Endometrium (tissue), 2 donors: ENCODE results near the gene CCL1.

Experiments used
- FAIRE-seq: peaks from 2 replicates; lab custom pipeline; 2012; peaks lifted over from hg19 to GRCh38; lab: Jason Lieb, UNC
- donor health status: control.
- donor health status: control.

Gene CCL1

DNA sequence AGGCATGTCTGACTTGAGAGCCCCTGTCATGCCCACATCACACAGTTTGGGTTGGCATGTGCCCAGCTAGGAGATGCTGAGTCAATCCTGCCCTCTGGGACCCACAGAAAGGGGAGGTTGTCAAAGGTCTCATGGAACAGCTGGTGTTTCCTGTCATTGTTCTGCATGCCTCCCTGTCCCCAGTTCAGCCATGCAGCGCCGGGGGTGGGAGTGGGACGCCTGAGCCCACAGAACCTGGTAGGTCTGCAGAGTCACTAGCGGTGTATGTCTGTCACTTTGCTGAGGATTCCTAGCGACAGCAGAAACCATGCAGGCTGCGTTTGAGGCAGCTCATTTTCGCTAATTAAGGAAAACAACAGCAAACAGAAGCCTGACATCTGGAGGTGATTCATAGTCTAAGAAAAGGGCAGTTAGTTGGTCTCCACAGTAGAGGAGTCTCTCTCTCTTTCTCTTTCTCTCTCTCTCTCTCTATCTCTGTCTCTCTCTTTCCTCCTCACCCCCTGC lies 19.6 kb upstream of the CCL1 start:
- FAIRE-seq: no peak

DNA sequence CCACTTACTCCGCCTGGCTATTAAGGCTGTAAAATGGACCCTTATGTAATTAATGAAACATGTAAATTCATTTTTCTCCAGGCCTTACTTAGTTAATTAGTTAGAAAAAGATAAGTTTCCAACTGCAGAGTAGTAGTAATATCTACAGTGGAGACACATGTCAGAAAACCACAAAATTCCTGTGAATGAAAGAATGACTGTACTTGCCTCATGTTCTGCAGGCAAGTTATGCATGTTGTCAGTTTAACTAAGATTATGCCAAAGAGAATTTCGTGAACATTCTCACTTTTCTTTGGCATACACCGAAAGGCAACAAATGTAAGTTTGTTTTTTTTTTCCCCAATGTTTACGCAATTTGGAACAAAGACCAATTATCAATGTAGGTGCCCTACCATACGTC lies 16.8 kb upstream of the CCL1 start:
- FAIRE-seq: no peak

DNA sequence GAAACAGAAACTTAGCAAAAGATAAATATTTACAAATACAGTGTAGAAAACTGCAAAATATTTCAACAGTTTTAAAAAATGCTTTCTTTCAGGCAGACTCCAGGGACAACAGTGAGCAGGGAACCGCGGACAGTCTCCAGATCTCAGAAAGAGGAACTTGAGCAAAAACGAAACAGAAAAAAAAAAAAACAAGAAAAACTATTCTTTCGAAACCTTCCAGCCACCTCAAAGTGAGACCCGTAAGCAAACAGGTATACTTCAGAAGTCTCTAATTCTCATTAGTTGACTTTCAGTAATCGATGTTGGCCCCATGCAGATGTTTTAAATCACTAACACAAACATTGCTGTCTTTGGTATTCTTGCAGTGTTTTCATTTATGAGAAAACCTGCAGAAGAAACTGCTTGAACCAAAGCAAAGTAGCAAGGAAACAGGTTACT lies 15.7 kb upstream of the CCL1 start:
- FAIRE-seq: peak; percentile 82

DNA sequence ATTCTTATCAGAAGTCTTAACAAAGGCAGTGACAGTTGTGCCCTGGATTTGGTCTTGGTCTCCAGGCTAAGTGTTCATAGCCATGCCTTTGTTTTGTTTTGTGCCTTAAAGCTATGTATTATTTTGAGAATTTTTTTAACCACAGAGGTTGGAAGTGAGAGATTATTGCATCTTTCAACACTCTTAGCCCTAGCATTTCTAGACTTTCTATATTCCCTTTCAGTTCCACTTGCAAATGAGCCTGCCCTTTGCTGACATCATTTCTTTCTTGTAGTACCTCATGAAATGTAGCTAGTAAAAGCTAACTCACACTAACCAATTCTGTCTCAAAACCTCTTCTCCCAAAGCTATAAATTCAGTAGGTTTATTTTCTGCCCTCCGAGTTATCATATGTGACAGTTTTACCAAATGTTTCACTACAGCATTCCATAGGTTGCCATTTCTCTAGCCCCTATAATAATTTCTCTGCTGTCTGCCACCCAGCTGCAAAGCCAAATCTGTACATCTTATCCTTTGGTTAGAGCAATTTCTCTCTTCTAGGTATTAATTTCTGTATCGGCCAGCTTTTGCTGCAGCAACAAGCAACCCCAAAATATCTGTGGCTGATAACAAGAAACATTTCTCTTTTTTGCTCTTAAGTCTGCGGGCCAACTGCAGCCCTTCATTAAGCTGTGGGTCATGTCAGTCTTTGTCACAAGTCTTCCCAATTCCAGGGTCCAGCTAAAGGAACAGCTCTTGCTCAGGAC lies 14.2 kb upstream of the CCL1 start:
- no peak for FAIRE-seq

DNA sequence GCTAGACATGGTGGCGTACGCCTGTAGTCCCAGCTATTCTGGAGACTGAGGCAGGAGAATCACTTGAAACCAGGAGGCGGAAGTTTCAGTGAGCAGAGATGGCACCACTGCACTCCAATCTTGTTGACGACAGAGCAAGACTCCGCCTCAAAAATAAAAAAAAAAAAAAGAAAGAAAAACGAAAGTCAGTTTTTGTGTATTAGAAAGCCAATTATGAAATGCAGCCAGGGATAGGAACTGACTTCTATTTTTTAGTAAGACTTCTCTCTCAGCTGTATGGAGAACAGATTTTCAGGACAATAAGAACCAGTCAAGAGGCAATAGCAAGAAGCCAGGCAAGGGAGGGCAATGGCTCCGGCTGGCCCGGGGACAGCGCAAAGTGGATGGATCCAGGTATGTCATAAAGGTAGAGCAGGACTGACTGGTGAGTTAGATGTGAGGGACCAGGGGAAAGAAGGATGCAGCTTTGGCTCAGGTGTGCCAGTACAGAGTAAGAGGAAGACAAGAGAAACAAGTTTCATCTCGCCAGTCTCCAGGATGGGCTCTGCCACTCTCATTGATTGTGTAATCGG lies 12.5 kb upstream of the CCL1 start:
- FAIRE-seq: no peak

DNA sequence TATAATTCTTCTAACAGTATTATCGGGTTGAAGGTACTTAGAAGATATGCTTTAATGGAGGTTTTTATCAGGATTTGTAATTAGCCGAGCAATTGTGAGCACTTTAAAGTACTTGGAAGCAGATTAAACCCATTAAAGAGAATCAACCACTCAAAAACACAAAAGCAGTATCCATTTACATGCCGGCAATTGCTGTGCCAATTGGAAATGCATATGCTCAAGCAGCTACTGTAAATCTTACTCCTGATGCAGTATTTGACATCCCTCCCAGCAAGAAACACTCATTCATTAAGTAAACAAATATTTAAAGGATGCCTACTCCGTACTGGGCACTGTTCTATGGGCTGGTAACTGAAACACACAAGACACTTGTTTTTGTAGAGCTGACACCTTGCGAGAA lies 11.4 kb upstream of the CCL1 start:
- no peak for FAIRE-seq

DNA sequence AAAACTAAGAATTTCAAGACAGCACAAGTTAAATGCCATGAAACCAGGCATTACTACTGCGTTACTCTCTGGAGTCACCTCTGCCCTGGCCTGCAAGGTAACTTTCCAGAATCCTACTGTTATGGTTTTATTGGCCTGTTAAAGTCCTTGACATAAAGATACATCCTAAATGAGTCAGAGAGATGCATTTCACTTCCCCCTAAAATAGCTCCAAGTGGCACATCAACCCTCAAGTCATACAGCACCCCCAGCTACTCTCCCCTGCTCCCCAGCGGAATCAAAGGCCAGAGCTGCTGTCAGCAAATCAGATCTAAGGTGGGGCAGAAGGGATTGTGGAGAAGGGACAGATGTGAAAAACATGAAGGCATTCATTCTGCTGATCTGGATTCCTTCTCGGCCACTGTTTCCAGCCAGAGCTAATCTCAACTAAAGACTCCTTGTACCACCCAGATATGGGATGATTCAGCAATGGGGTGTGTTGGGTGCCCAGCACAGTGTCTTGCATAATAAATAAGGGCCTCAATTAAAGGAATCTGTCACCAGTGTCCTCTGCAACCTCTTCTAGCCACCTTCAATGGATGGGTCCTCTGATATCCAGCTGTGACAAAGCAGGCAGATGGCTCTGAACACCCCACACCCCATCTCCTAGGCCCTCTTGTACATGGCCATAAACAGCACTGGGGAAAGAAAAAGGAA lies 8.5 kb upstream of the CCL1 start:
- FAIRE-seq: no peak

DNA sequence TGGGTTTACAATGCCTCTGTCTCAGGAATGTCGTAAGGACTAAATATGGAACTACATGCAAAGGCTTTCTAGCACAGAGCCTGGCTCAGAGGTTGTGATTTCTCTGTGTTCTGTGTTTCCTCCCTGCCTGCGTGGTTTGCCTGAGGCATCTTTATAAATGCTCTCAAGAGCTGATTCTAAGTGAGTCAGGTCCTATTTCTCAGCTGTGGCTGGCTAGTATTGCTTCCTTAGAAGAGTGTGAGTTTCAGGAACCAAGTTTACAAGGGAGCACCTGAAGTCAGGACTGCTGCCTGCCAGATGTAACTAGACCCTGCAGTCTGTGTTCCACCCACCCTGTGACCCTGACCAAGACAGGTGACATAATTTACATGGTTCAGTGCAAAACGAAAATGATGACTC lies 8.0 kb upstream of the CCL1 start:
- FAIRE-seq: no peak

DNA sequence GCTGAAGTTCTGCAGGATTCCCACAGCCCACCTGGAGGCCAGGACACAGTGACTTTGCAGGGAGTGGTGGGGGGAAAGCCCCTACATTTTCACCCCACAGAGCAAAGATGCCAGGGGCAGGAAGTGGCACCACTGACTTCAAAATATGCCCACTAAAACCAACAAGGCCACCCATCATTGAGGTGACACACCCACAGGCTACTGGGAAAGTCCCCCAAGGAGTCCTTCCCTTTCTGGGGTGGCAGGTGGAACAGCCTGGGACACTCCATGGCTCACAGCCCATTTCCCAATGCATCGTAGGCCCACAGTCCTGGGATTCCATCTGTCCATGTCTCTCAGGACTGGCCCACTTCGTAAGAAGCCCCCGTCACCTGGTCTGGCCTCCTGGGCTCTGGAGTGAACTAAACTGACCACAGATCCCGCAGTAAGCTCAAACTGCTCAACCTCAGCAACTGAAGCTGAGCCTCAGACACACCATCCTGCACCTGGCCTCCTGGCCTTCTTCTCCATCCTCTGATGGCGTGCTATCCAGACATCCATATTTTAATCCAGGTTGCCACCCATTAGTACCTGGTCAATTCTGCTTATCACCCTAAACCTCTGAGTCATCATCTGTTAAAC lies 7.5 kb upstream of the CCL1 start:
- no peak for FAIRE-seq

DNA sequence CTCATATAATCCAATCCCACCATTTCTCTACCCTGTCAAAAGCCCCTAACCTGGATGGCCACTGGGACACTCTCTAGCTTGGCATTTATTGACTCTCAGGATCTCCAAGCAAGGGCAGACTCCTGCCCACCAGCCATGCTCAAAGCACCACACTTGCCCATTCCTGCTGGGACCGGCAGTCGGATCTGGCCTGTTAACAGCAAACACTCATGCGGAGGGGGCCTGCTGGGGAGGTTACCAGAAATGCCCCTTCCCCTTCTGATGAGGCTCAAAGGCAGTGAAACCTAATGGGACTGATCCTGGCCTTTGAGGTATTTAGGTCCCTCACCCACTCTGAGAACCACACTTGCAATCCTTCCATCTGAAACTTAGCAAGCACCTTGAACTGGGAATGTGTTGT lies 6.5 kb upstream of the CCL1 start:
- FAIRE-seq: no peak

DNA sequence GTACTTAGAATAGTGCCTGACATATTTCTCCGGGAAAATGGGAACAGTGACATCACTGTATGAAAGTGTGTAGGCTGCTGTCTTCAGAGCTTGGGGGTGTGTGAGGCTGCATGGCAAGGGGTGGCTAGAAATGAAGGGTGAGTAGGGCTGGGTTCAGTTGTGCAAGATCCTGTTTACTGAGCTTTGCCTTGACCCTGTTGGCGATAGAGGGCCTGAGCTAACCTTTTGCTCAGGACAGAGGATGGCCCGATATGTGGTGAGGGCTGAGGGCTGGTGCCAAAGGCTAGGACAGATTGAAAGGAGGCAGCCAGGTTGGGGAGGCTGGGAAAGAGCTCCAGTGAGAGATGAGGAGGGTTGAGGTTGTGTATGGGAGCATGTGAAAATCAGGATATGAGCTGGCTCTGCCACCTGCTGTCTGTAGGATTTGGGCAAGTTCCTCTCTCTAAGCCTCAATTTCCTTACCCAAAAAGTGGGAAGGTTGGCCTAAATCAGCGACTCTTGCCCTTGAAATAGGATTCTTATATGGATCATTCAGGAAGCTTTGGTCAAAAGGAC lies 6.0 kb upstream of the CCL1 start:
- no peak for FAIRE-seq

DNA sequence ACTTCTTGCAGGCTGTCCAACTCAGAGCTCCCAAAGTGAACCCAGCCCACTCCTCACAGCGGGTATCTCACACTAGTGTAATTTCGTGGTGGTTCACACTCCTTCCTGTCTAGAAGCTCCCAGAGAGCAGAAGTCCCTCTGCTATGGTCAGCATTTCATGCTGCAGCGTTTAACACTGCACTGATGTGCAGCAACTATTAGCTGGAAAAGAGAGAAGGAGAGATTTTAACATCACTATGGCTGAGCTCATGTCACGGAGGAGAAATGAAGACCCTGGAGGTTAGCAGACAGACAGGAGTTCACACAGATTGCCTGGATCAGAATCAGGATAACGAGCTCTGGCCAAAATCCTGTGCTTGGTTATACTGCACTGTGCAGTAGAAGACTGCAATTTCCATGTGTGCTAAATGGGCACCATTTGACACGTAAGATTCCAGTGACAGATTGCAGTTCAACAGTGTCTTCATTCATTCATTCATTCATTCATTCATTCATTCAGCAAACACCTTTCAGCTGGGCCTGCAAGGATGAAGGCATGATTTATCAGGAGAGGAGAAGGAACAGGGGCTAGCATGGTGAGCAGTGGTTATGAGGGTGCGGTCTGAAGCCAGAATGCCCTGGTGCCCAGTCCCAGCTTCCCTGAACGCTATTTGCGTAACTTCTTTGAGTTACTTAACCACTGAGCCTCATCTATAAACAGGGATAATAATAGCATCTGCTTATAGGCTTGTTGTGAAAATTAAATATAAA lies 5.3 kb upstream of the CCL1 start:
- no peak for FAIRE-seq

DNA sequence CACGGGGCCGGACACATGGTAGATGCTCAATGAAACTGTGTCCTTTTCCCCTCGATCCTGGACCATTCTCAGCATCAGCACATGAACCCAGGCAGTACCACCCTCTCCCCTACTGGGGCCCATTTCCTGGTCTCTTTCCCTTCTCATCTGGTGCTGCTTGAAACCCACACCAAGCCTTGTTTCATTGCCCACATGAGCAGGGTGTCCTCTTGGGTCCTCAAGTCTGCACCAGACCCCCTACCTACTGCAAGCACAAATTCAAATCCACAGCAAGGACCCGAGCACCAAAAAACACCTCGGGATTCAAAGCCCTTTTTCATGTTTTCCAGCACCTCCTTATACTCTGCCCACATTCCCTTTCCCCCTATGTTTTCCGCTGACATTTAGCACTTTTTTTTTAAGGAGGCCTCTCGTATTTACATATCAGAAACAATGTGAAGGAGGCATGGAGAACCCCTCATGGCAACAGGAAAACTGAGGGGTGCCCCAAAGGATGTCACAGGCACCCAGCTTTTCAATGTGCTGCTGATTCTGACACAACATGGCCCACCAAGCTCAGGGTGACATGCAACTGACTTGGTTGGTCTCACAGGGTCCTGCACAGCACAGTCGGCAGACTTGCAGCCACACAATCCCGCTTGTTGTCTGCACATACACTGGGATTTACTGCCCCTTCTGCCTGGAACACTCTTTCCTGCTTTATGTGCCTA lies 4.6 kb upstream of the CCL1 start:
- FAIRE-seq: no peak

DNA sequence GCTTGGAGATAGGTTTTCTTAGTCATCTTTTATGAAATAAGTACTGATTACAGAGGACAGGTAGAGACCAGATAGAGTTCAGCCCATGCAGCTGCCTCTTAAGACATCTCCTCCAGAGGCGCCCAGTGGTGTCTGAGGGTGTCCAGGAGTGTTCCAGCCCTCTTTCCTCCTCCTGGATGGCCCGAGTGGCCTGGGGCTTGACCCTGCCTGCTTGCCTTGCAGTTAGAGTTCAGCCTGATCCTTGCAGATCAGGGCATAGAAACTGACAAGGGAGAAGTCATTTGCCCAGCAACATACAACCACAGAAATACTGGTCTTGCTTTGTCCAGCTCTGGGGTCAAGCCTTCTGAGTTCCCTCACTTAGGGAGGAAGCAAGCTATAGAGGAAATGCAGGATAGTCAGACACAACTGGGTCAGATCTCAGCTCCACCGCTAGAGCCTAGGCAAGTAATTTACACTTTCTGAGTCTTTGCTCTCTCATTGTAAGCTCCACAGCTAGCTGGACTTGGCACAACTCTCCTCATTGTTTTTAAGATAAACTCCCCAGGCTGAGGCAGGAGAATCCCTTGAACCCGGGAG lies 3.6 kb upstream of the CCL1 start:
- FAIRE-seq: no peak

DNA sequence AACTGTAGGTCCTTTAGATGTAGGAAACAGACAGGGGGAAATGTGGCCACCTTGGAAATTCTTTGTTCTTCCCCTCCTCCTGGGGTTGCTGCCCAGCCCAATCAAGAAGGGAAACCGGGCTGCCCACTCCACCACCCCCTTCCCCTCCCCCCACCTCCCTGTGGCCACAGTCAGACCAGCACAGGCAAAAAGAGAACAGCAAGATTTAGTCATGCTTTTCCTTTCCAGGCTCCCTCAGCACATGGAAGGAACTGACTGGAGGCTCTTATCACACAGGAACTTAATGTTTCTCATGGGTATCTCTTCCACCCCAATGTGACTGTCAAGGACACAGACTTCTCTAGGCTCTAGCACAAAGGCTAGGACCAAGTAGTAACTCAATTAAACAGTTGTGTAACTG lies 3.0 kb upstream of the CCL1 start:
- FAIRE-seq: no peak

DNA sequence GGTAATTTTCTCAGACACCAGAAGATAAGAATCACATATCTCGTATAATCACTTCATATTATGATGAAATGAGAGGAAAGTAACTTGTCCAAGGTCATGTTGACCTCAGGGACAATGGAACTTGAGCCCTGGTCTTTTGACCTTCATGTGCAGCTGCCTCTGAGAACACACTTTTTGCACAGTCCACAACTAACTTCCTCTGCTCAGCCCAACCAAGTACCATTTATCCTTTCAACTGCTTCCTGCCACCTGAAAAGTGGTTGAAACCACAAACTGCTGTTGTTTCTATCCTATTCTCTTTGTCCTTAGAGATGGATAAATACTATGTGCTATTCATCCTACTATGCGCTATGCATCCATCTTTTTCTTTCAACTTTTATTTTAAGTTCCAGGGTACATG lies 2.3 kb upstream of the CCL1 start:
- FAIRE-seq: no peak

DNA sequence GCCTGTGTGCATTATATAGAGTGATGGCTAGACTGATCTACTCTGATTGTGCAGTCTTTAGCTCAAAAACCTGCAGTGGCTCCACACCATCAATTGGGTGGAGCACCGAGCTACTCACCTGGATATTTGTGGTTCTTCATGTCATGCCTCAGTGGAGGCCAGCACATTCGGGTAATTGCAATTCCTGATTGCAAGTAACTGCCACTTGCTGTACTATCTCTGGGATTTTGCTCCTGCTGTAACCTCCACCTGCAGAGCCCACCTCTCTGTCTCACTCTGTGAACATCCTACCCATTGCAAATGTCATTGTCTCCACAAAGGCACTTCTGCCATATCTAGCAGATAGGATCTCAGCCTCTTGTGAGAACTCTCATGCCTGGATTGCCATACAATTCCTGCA lies 1.7 kb upstream of the CCL1 start:
- FAIRE-seq: no peak

DNA sequence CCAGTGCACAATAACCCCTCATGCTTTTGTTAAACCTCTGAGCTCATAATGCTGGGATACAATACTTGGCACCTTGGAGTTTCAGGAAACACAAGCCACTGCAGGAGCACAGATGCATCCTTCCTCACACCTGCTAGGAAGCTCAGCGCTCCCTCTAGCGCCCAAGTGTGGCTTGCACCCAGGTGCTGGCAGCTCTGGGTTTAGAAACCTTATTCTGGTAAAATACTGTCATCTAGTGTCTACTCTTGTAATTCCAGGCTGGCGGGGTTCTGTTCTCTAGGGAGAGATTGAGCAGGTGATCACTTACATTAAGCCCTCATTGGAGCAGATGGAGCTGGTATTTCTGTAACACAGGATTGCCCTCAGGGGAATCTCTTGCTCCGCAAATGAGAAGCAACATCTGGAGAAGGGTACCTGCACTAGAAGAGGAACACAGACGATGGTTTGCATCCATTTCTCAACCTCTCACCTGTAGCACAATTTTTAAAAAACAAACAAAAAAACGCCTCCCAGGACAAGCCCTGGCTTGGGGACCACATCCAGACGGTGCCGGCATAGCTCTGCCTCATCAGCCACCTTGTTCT lies 1.5 kb downstream of the CCL1 start:
- FAIRE-seq: peak; percentile 80

DNA sequence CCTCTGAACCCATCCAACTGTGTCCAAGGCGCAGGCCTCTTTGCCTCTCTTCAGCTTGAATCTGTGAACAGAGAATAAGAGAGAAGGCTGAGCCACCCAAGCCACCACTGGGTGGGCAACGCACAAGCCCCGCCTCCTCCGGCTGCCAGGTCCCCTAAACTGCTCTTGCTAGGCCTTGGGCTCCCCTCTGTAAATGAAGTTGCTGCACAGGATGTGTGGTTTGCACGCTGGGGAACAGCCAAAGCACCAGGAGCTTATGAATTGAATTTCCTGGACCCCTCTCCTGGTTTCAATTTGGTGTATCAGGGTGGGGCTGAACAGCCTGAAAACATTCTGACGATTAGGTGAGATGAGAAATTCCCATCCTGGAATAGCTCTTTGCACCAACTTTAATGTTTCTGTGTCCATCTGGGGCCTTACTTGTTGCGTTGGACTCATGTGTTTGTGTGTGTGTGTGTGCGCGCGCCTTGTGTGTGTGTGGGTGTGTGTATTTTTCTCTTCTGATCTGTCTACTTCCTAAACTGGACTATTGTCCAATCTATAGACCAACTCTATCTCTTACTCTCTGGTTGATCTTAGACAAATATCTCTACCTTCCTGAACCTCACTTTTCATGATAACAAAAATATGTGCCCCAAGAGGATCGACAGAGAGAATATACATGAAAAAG lies 2.3 kb downstream of the CCL1 start:
- FAIRE-seq: no peak

DNA sequence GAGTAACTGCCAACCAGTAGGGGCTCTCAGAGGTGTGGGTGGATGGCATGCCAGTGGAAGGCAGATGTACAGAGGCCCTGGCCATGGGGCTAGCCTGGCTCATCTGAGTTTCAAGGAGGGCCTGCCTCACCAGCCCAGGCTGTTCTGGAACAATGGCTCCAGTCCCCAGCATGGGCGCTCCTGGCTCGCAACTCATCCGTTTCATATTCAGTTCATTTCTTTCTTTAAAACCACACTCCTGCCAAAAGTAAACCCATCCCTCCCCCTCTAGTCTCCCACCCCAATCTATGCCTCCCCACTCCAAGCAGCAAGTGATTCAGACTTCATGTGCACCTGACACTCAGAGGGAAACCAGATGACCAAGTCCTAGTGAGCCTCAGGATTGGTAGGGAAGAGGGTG lies 4.4 kb downstream of the CCL1 start:
- no peak for FAIRE-seq
